ACHN (cell line): ENCODE results near the gene LYPLA2.

Source experiments
- DNase-seq: peaks from one replicate; pipeline ENCODE4 v3.0.0-alpha.2; 2015
- in situ Hi-C: cut with HindIII; loops from 2 replicates; pipeline ENCODE4 v1.10.0; 2017; ENCODE audit warnings: low sequenced_read_pairs, low pct_ligation_motif_present, low pct_unique_long_range_greater_than_20kb

Gene LYPLA2

GRCh38 chr1:23790696-23791515 lies at the start of gene LYPLA2:
LYPLA2 (plus strand) TSS chr1:23791145; CDS start chr1:23792683, 1,538 bp downstream.
- in situ Hi-C loops = no loop called here

GRCh38 chr1:23741609-23742008 lies 49.3 kb upstream of the LYPLA2 start:
- no peak for DNase-seq
- in situ Hi-C loops = no loop called here

More at GRCh38 chr1:23790696-23791515, at the start of gene LYPLA2:
- DNase-seq = peak; percentile 89

GRCh38 chr1:23742670-23743286 lies 48.2 kb upstream of the LYPLA2 start:
- DNase-seq = peak; percentile 12
- in situ Hi-C loops = no loop called here

GRCh38 chr1:23743287-23744152 lies 47.4 kb upstream of the LYPLA2 start, which contains the start of gene ELOA:
ELOA (plus strand) TSS chr1:23743471; CDS start chr1:23743504, 33 bp downstream.
- in situ Hi-C loops = no loop called here
- DNase-seq = peak; percentile 62

GRCh38 chr1:23745515-23745914 lies 45.4 kb upstream of the LYPLA2 start:
- peak; percentile 56 for DNase-seq

GRCh38 chr1:23748016-23748415 lies 42.9 kb upstream of the LYPLA2 start:
- in situ Hi-C loops = no loop called here
- no peak for DNase-seq

More at GRCh38 chr1:23745515-23745914, 45.4 kb upstream of the LYPLA2 start:
- in situ Hi-C loops = no loop called here

- peak; percentile 48 for DNase-seq
- in situ Hi-C loops = no loop called here
Measured at GRCh38 chr1:23751050-23751814, 39.7 kb upstream of the LYPLA2 start.

GRCh38 chr1:23751815-23752200 lies 39.1 kb upstream of the LYPLA2 start:
- in situ Hi-C loops = no loop called here
- DNase-seq = no peak

- in situ Hi-C loops = no loop called here
- DNase-seq = no peak
Measured at GRCh38 chr1:23752909-23753308, 38.0 kb upstream of the LYPLA2 start.

- peak; percentile 80 for DNase-seq
- in situ Hi-C loops = no loop called here
Measured at GRCh38 chr1:23756676-23757075, 34.3 kb upstream of the LYPLA2 start.

- DNase-seq = no peak
- in situ Hi-C loops = no loop called here
Measured at GRCh38 chr1:23757812-23758211, 33.1 kb upstream of the LYPLA2 start.

GRCh38 chr1:23759277-23759676 lies 31.7 kb upstream of the LYPLA2 start:
- no peak for DNase-seq
- in situ Hi-C loops = no loop called here

- no peak for DNase-seq
- in situ Hi-C loops = no loop called here
Measured at GRCh38 chr1:23763041-23763577, 27.8 kb upstream of the LYPLA2 start.

GRCh38 chr1:23768733-23769132 lies 22.2 kb upstream of the LYPLA2 start:
- in situ Hi-C loops = no loop called here
- DNase-seq = no peak

- in situ Hi-C loops = no loop called here
- DNase-seq = peak; percentile 76
Measured at GRCh38 chr1:23772049-23772853, 18.7 kb upstream of the LYPLA2 start.

- in situ Hi-C loops = no loop called here
- no peak for DNase-seq
Measured at GRCh38 chr1:23772854-23773242, 18.1 kb upstream of the LYPLA2 start.

GRCh38 chr1:23774174-23774880 lies 16.6 kb upstream of the LYPLA2 start:
- in situ Hi-C loops = no loop called here

More at GRCh38 chr1:23774174-23774880, 16.6 kb upstream of the LYPLA2 start:
- no peak for DNase-seq
